Right lobe of liver (tissue), 6 donors: ENCODE data around the gene PDGFB. TPM values are rescaled to one million over a fixed set of nuclear protein-coding genes. Genes with fewer than 3 reads are reported as not detected.

Source experiments
- ATAC-seq, 4 donors: fragments of 200-7000 bp; cut with Tn5 transposase; one replicate each; pipeline ENCODE4 v1.9.1; 2020; ENCODE audit warnings: mild to moderate bottlenecking in 4 of 4, moderate library complexity in 4 of 4
- DNase-seq, 3 donors: peaks; one replicate each; pipeline ENCODE4 v3.0.0-alpha.2; 2020
- H3K27ac ChIP-seq, 3 donors: fragments of 200-600 bp; one replicate each; pipeline ENCODE4 v1.8.0; 2022
- H3K27me3 ChIP-seq, 2 donors: fragments of 200-600 bp; one replicate each; pipeline ENCODE4 v1.8.0; 2022
- H3K36me3 ChIP-seq, 4 donors: fragments of 200-600 bp; sonication (generic) in 1 of 4; one replicate each; pipeline versions ENCODE4 v1.5.1 to v1.8.0; 2017 to 2022; ENCODE audit warnings: control low read depth in 1 of 4
- H3K4me1 ChIP-seq, 4 donors: fragments of 200-600 bp; sonication (generic) in 1 of 4; one replicate each; pipeline versions ENCODE4 v1.5.1 to v1.8.0; 2017 to 2022; ENCODE audit warnings: control low read depth in 1 of 4
- H3K4me3 ChIP-seq, 3 donors: fragments of 200-600 bp; one replicate each; pipeline ENCODE4 v1.8.0; 2022
- H3K9me3 ChIP-seq, 4 donors: fragments of 200-600 bp; sonication (generic) in 1 of 4; one replicate each; pipeline versions ENCODE4 v1.5.1 to v1.8.0; 2017 to 2022; ENCODE audit warnings: control low read depth in 1 of 4
- POLR2A ChIP-seq: fragments of 450-650 bp; IDR thresholded peaks from one replicate; pipeline ENCODE4 v1.6.1; 2017; ENCODE audit warnings: antibody characterized with exemption, mild to moderate bottlenecking
- WGBS: methylation state at CpG from one replicate; pipeline ENCODE4 v1.1.6; 2018; ENCODE audit warnings: low coverage, low lambda C conversion rate; ENCODE audit not compliant: insufficient coverage; ENCODE audit errors: missing lambda C conversion rate; 5-methylcytosine and 5-hydroxymethylcytosine counted together
- intact Hi-C, 2 donors: fragments of 100-400 bp; cut with DNase I; formaldehyde crosslinking; loops; one replicate each; pipeline versions ENCODE4 v1.11.2 to v1.14.1; 2022
- total RNA-seq, 6 experiments: library from RNA; depleted of rRNA in 2 of 6; stranded (reverse); fragments of >200 nt in 2 of 6; fragmentation: NEBNext Ultra II Directional in 3 of 6; extraction: Animal tissue kit (Norgen Biotek cat#: 25700) in 3 of 6; gene quantifications; one replicate each; pipeline versions ENCODE4 v1.1.0 to v1.2.4, GENCODE V29; 2016 to 2023
- TF ChIP-seq, protein P1 (sequence below), 4 donors: fragments of 200-600 bp in 3 of 4; fragments of 450-650 bp in 1 of 4; IDR thresholded peaks; one replicate each; pipeline versions ENCODE4 v1.5.1 to v1.8.0; 2016 to 2022; ENCODE audit warnings: antibody characterized with exemption in 4 of 4, mild to moderate bottlenecking in 2 of 4
- donor health status: DM: no; HTN: yes; CAD: no.
- donor health status: DM: no; HTN: no; CAD: no.
- donor health status: DM: no; HTN: no; CAD: no.
- donor health status: DM: no; HTN: yes; CAD: no.
- donor health status: DM: no; HTN: yes; CAD: no.

The PDGFB gene
- total RNA-seq, 6 experiments from 2014 or later = 0.90 to 10.2 (median 3.3) TPM

DNA sequence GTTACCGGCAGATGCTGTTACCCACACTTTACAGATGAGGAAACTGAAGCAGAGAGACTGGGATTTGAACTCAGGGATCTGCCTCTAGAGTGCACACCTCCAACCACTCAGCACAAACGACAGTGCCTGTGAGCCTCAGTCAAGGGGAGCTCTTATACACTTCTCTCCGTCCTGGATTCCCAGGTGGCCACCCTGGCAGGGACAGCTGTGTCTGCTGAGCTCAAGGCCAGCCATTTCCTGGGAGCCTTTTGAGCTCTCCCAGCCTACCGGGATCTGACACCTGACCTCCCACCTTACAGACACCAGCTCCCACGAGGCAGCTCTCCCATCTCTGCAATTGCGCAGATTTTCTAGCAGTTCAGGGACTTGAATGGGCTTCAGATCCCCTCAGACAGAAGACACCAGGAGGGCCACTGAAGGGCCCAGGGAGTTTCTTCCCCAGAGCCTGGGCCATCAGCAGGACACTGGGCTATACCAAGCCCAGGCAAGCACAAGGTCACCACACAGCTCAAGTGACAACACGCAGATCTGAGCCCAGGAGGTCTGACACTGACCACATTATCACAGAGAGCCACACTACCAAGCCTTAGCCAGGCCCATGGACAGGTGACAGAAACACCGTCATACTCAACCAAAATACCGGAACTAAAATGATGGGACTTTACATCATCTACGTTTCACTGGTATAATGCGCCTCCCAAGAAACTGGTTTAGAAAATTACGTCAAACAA is 17.1 kb downstream of the PDGFB start:
- Histone ChIP-seq H3K27me3 (no peaks in the 10 kb centered on the region), H3K4me3 (no peak overlapping the region), H3K36me3 (no peaks in the 10 kb centered on the region), H3K27ac (no peak overlapping the region), H3K4me1 (no peaks in the 10 kb centered on the region), H3K9me3 (no peaks in the 10 kb centered on the region)
- ATAC-seq (no peak), DNase-seq (no peak)
- intact Hi-C loops = no loop called here
- TF ChIP-seq, protein P1, sequence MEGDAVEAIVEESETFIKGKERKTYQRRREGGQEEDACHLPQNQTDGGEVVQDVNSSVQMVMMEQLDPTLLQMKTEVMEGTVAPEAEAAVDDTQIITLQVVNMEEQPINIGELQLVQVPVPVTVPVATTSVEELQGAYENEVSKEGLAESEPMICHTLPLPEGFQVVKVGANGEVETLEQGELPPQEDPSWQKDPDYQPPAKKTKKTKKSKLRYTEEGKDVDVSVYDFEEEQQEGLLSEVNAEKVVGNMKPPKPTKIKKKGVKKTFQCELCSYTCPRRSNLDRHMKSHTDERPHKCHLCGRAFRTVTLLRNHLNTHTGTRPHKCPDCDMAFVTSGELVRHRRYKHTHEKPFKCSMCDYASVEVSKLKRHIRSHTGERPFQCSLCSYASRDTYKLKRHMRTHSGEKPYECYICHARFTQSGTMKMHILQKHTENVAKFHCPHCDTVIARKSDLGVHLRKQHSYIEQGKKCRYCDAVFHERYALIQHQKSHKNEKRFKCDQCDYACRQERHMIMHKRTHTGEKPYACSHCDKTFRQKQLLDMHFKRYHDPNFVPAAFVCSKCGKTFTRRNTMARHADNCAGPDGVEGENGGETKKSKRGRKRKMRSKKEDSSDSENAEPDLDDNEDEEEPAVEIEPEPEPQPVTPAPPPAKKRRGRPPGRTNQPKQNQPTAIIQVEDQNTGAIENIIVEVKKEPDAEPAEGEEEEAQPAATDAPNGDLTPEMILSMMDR (IDR thresholded peaks at IDR 0.05) = no peak
- TF ChIP-seq POLR2A = no peak
- WGBS = 87% methylated on average over 5 of the region's 12 CpGs

DNA sequence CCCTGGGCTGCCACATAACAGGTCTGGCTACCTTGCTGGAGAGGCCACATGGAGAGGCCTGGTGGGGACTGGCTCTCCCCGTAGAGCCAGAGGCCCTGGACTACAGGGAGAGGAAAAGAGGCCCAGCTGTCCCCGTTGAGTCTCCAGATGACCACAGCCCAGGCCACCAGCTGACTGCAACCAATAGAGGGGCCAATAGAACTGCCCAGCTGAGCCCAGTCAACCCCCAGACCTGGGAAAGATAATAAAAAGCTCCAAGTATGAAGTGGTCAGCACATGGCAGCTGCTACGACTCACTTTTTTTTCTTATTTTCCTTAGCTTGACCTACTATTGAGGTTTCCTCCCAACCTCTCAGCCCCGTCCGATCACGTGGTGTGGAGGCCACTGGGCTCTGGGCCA is 18.4 kb downstream of the PDGFB start:
- WGBS = 100% methylated on average over 3 of the region's 6 CpGs
- no peaks in the 10 kb centered on the region for H3K36me3 ChIP-seq

DNA sequence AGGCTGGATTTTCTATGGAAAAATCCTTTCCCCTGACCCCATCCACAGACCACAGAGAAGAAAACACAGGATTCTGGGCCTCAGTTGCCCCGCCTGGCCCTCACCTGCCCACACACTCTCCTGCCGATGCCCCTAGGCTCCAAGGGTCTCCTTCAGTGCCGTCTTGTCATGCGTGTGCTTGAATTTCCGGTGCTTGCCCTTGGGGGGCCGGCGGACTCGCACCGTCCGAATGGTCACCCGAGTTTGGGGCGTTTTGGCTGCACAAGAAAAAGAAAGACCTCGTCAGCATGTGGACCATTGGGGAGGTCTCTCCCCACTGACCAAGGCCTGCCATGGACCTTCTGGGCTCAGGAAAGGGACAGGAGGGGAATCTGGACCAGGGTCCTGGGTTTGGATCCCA is 19.2 kb downstream of the PDGFB start:
- no peak for TF ChIP-seq POLR2A
- TF ChIP-seq, protein P1 (IDR thresholded peaks at IDR 0.05) = no peak
- WGBS = 88% methylated on average over 6 of the region's 13 CpGs
- Histone ChIP-seq H3K27ac (no peak overlapping the region), H3K36me3 (no peaks in the 10 kb centered on the region), H3K4me1 (no peaks in the 10 kb centered on the region), H3K4me3 (no peak overlapping the region), H3K27me3 (no peaks in the 10 kb centered on the region), H3K9me3 (no peaks in the 10 kb centered on the region)
- intact Hi-C loops = no loop called here
- DNase-seq (no peak), ATAC-seq (no peak)

More for the DNA sequence above, 18.4 kb downstream of the PDGFB start:
- H3K9me3 ChIP-seq = no peaks in the 10 kb centered on the region
- intact Hi-C loops = no loop called here
- ATAC-seq (no peak), DNase-seq (no peak)
- no peak overlapping the region for H3K27ac ChIP-seq
- H3K4me1 ChIP-seq = no peaks in the 10 kb centered on the region
- no peaks in the 10 kb centered on the region for H3K27me3 ChIP-seq
- TF ChIP-seq, protein P1 (IDR thresholded peaks at IDR 0.05) = no peak
- TF ChIP-seq POLR2A = no peak
- no peak overlapping the region for H3K4me3 ChIP-seq

DNA sequence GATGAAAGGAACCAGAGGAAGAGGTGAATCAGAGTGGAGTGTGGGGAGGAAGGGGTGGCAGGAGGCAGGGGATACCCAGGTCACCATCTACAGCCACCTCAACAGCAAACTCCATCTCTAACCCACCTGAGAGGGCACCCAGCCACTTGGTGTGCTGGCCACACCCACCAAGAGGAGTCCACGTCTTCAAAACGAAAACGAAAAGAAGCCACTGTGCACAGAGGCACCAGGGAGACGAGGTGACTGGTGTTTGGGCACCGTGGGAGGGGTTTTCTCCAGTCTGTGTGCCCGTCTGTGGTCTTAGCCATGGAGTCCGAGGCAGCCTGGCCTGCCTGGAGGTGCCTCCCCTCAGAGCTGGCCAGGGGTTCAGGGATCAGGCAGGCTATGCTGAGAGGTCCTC is 20.2 kb downstream of the PDGFB start:
- no peak for ATAC-seq
- H3K9me3 ChIP-seq = no peaks in the 10 kb centered on the region
- TF ChIP-seq, protein P1 (IDR thresholded peaks at IDR 0.05) = no peak
- no peak for TF ChIP-seq POLR2A
- H3K4me3 ChIP-seq = no peak overlapping the region
- DNase-seq = no peak
- no peaks in the 10 kb centered on the region for H3K27me3 ChIP-seq
- intact Hi-C loops = no loop called here
- H3K4me1 ChIP-seq = no peaks in the 10 kb centered on the region
- H3K36me3 ChIP-seq = no peaks in the 10 kb centered on the region
- WGBS = no CpG with 5 or more reads among the region's 7 CpGs
- H3K27ac ChIP-seq = no peak overlapping the region
